ENCODE data around the gene SMIM10.
"Not testable (repeated sequence)": the region's sequence is repeated elsewhere in the genome, so short reads cannot be mapped to it uniquely, and the experiment has no call there.

- TF ChIP-seq CTCF, POLR2A (IDR thresholded peaks at IDR 0.05): not testable (repeated sequence)
Observed at GRCh38 chrX:135019890-135020289, 29.1 kb downstream of the SMIM10 start.
